Measurements from ENCODE around the gene PUS10.

The PUS10 gene

GRCh38 chr2:60974652-60975051, 43.4 kb downstream of the PUS10 start:
- POLR2A ChIA-PET (ENCODE audit: low non-redundant PET), result no interaction called here
- no peak overlapping the region for H3K27ac ChIP-seq
- TF ChIP-seq CTCF (conservative IDR thresholded peaks at IDR 0.05; ENCODE audit: low read depth), result no peak
- no peak for DNase-seq (ENCODE audit: low spot score)
- CTCF ChIA-PET, result no interaction called here

GRCh38 chr2:60973705-60974104, 44.4 kb downstream of the PUS10 start:
- no peak for TF ChIP-seq CTCF (conservative IDR thresholded peaks at IDR 0.05; ENCODE audit: low read depth)
- ChIA-PET POLR2A (ENCODE audit: low non-redundant PET) (no interaction called here), CTCF (interaction anchor here (0.5 to 0.9 kb wide), 3 partner anchors 9 to 1451 kb away, joined by 3 read pairs; no protein-coding TSS in a partner anchor)
- no peak overlapping the region for H3K27ac ChIP-seq
- DNase-seq (ENCODE audit: low spot score), result no peak

GRCh38 chr2:60972889-60973656, 45.0 kb downstream of the PUS10 start:
- ChIA-PET POLR2A (ENCODE audit: low non-redundant PET) (no interaction called here), CTCF (interaction anchor here (0.5 to 0.9 kb wide), 4 partner anchors 8 to 94 kb away, joined by 3 to 6 read pairs (median 4); no protein-coding TSS in a partner anchor)
- H3K27ac ChIP-seq, result no peak overlapping the region
- no peak for DNase-seq (ENCODE audit: low spot score)
- TF ChIP-seq CTCF (conservative IDR thresholded peaks at IDR 0.05; ENCODE audit: low read depth), result no peak

GRCh38 chr2:60966507-60967405, 51.3 kb downstream of the PUS10 start:
- ChIA-PET POLR2A (ENCODE audit: low non-redundant PET) (no interaction called here), CTCF (interaction anchor here (0.6 to 0.9 kb wide), 2 partner anchors 19 to 32 kb away, joined by 3 to 4 read pairs; no protein-coding TSS in a partner anchor)
- TF ChIP-seq CTCF (conservative IDR thresholded peaks at IDR 0.05; ENCODE audit: low read depth), result no peak
- no peak overlapping the region for H3K27ac ChIP-seq
- DNase-seq (ENCODE audit: low spot score), result no peak

GRCh38 chr2:60965499-60965785, 52.6 kb downstream of the PUS10 start:
- TF ChIP-seq CTCF (conservative IDR thresholded peaks at IDR 0.05; ENCODE audit: low read depth), result no peak
- ChIA-PET POLR2A (ENCODE audit: low non-redundant PET) (no interaction called here), CTCF (interaction anchor here (0.6 to 0.7 kb wide), 2 partner anchors 15 to 713 kb away, joined by 3 to 8 read pairs; no protein-coding TSS in a partner anchor)
- DNase-seq (ENCODE audit: low spot score), result no peak
- no peak overlapping the region for H3K27ac ChIP-seq

- TF ChIP-seq CTCF (conservative IDR thresholded peaks at IDR 0.05; ENCODE audit: low read depth), result no peak
- POLR2A ChIA-PET (ENCODE audit: low non-redundant PET), result no interaction called here
- CTCF ChIA-PET, result interaction anchor here (0.6 to 0.7 kb wide), 4 partner anchors 9 to 713 kb away, joined by 3 to 8 read pairs (median 3); no protein-coding TSS in a partner anchor
- H3K27ac ChIP-seq, result no peak overlapping the region
- no peak for DNase-seq (ENCODE audit: low spot score)
Measured at GRCh38 chr2:60964651-60965498, 53.2 kb downstream of the PUS10 start.
